H9 (cell line): ENCODE measurements around the gene KIF6. TPM values are rescaled to one million over a fixed set of nuclear protein-coding genes. Genes with fewer than 3 reads are reported as not detected.

Experiments
- DNase-seq: peaks from one replicate; pipeline ENCODE4 v3.0.0-alpha.2; 2017
- H2AFZ ChIP-seq: one replicate; pipeline ENCODE4 v1.6.1; 2013; ENCODE audit warnings: mild to moderate bottlenecking, low read length, control low read depth, moderate library complexity
- H2AK5ac ChIP-seq: 2 replicates; pipeline ENCODE4 v1.6.1; 2013; ENCODE audit warnings: low read length, control low read depth, mixed read lengths; ENCODE audit not compliant: insufficient read length
- H2BK120ac ChIP-seq: one replicate; pipeline ENCODE4 v1.6.1; 2013; ENCODE audit warnings: low read depth, mild to moderate bottlenecking, low read length, control low read depth, inconsistent platforms; ENCODE audit not compliant: poor library complexity, severe bottlenecking
- H2BK12ac ChIP-seq: 2 replicates; pipeline ENCODE4 v1.6.1; 2013; ENCODE audit warnings: low read length, control low read depth, mixed read lengths, low read depth; ENCODE audit not compliant: insufficient read length
- H2BK15ac ChIP-seq: 2 replicates; pipeline ENCODE4 v1.6.1; 2013; ENCODE audit warnings: low read depth, low read length, control low read depth
- H2BK20ac ChIP-seq: one replicate; pipeline ENCODE4 v1.6.1; 2013; ENCODE audit warnings: low read depth, mild to moderate bottlenecking, low read length, control low read depth, inconsistent platforms; ENCODE audit not compliant: poor library complexity, severe bottlenecking
- H2BK5ac ChIP-seq: 2 replicates; pipeline ENCODE4 v1.6.1; 2013; ENCODE audit warnings: low read length, control low read depth, mixed read lengths; ENCODE audit not compliant: insufficient read length
- H3K14ac ChIP-seq: 2 replicates; pipeline ENCODE4 v1.6.1; 2013; ENCODE audit warnings: low read length, control low read depth; ENCODE audit not compliant: insufficient read depth
- H3K18ac ChIP-seq: 2 replicates; pipeline ENCODE4 v1.6.1; 2013; ENCODE audit warnings: low read depth, mild to moderate bottlenecking, mixed read lengths, low read length, control low read depth; ENCODE audit not compliant: insufficient read length
- H3K23ac ChIP-seq: 2 replicates; pipeline ENCODE4 v1.6.1; 2013; ENCODE audit warnings: low read length, control low read depth, mixed read lengths, low read depth; ENCODE audit not compliant: insufficient read length
- H3K23me2 ChIP-seq: 2 replicates; pipeline ENCODE4 v1.6.1; 2013; ENCODE audit warnings: low read depth, mild to moderate bottlenecking, mixed read lengths, low read length, control low read depth; ENCODE audit not compliant: insufficient read length, poor library complexity, severe bottlenecking
- H3K27ac ChIP-seq: 2 replicates; pipeline ENCODE4 v1.5.1; 2013; ENCODE audit warnings: low read length, control low read depth, mixed read lengths, low read depth; ENCODE audit not compliant: insufficient read length
- H3K27me3 ChIP-seq: 2 replicates; pipeline ENCODE4 v1.6.1; 2013; ENCODE audit warnings: low read length, control low read depth, inconsistent platforms; ENCODE audit not compliant: insufficient read depth
- H3K4ac ChIP-seq: 2 replicates; pipeline ENCODE4 v1.6.1; 2013; ENCODE audit warnings: low read depth, mild to moderate bottlenecking, control low read depth, inconsistent platforms, low read length, moderate library complexity
- H3K4me1 ChIP-seq: 2 replicates; pipeline ENCODE4 v1.6.1; 2013; ENCODE audit warnings: low read length, control low read depth, inconsistent platforms; ENCODE audit not compliant: insufficient read depth
- H3K4me2 ChIP-seq: 2 replicates; pipeline ENCODE4 v1.6.1; 2013; ENCODE audit warnings: low read length, control low read depth, mixed read lengths; ENCODE audit not compliant: insufficient read length, insufficient read depth
- H3K56ac ChIP-seq: 2 replicates; pipeline ENCODE4 v1.6.1; 2013; ENCODE audit warnings: low read depth, mild to moderate bottlenecking, mixed read lengths, low read length, control low read depth; ENCODE audit not compliant: insufficient read length
- H3K79me1 ChIP-seq: 2 replicates; pipeline ENCODE4 v1.6.1; 2013; ENCODE audit warnings: low read depth, mild to moderate bottlenecking, moderate library complexity, low read length, control low read depth, inconsistent platforms; ENCODE audit not compliant: insufficient read depth, poor library complexity, severe bottlenecking
- H3K79me2 ChIP-seq: 2 replicates; pipeline ENCODE4 v1.6.1; 2013; ENCODE audit warnings: low read length, control low read depth, inconsistent platforms; ENCODE audit not compliant: insufficient read depth
- H3K9ac ChIP-seq: 2 replicates; pipeline ENCODE4 v1.6.1; 2013; ENCODE audit warnings: low read length, control low read depth, mixed read lengths; ENCODE audit not compliant: insufficient read length; ENCODE audit errors: extremely low read depth
- H3K9me3 ChIP-seq: one replicate; pipeline ENCODE4 v1.6.1; 2013; ENCODE audit warnings: low read depth, low read length, inconsistent platforms; ENCODE audit not compliant: control insufficient read depth
- H3T11ph ChIP-seq: one replicate; pipeline ENCODE4 v1.6.1; 2013; ENCODE audit warnings: mild to moderate bottlenecking, low read length, control low read depth, inconsistent platforms
- H4K20me1 ChIP-seq: one replicate; pipeline ENCODE4 v1.6.1; 2013; ENCODE audit not compliant: control insufficient read depth, insufficient read length, insufficient read depth
- H4K5ac ChIP-seq: 2 replicates; pipeline ENCODE4 v1.6.1; 2013; ENCODE audit warnings: low read depth, mild to moderate bottlenecking, mixed read lengths, low read length, control low read depth; ENCODE audit not compliant: insufficient read length
- H4K8ac ChIP-seq: replicated peaks from 2 replicates; pipeline ENCODE4 v1.6.1; 2013; ENCODE audit warnings: low read length, control low read depth, mixed read lengths, low read depth; ENCODE audit not compliant: insufficient read length
- H4K91ac ChIP-seq: 2 replicates; pipeline ENCODE4 v1.6.1; 2013; ENCODE audit warnings: low read depth, mild to moderate bottlenecking, moderate library complexity, mixed read lengths, low read length, control low read depth; ENCODE audit not compliant: insufficient read length
- H3K27ac Mint-ChIP-seq, 3 experiments: 2 replicates in 2 of 3; 3 replicates in 1 of 3; pipeline ENCODE4 v1.8.0; 2020 to 2021; ENCODE audit warnings: mixed read lengths in 3 of 3, mild to moderate bottlenecking in 1 of 3, moderate library complexity in 1 of 3
- H3K27me3 Mint-ChIP-seq: 2 replicates; pipeline ENCODE4 v1.8.0; 2021; ENCODE audit warnings: low read depth, mild to moderate bottlenecking, moderate library complexity, mixed read lengths
- H3K36me3 Mint-ChIP-seq, 3 experiments: 2 replicates in 2 of 3; 3 replicates in 1 of 3; pipeline ENCODE4 v1.8.0; 2020 to 2021; ENCODE audit warnings: low read depth in 3 of 3, mixed read lengths in 3 of 3; ENCODE audit not compliant: insufficient read depth in 1 of 3
- H3K4me1 Mint-ChIP-seq, 2 experiments: 2 replicates each; pipeline ENCODE4 v1.8.0; 2020; ENCODE audit warnings: mixed read lengths in 2 of 2
- H3K4me3 Mint-ChIP-seq, 2 experiments: 2 replicates in 1 of 2; 3 replicates in 1 of 2; pipeline ENCODE4 v1.8.0; 2020 to 2021; ENCODE audit warnings: mild to moderate bottlenecking in 2 of 2, mixed read lengths in 2 of 2, moderate library complexity in 1 of 2
- H3K9me3 Mint-ChIP-seq, 2 experiments: 2 replicates in 1 of 2; 3 replicates in 1 of 2; pipeline ENCODE4 v1.8.0; 2020; ENCODE audit warnings: mild to moderate bottlenecking in 2 of 2, mixed read lengths in 2 of 2, moderate library complexity in 1 of 2
- WGBS: extraction: QIAGEN DNeasy Blood & Tissue Kit; methylation state at CpG from one replicate; pipeline ENCODE4 v1.1.7; 2013; ENCODE audit warnings: missing lambda C conversion rate, low lambda C conversion rate, mixed read lengths; ENCODE audit not compliant: insufficient read length; ENCODE audit errors: extremely low coverage; 5-methylcytosine and 5-hydroxymethylcytosine counted together
- total RNA-seq: library from RNA; stranded (reverse); gene quantifications from 2 replicates; pipeline ENCODE4 v1.2.1, GENCODE V29; 2021
- TF ChIP-seq, protein P1 (sequence below): fragments of 200-600 bp; sonication (generic); conservative IDR thresholded peaks from 3 replicates; pipeline ENCODE4 v1.8.0; 2021; ENCODE audit warnings: antibody characterized with exemption, mild to moderate bottlenecking

Gene KIF6
- total RNA-seq, 1 experiment from 2014 or later = 0.63 TPM

DNA sequence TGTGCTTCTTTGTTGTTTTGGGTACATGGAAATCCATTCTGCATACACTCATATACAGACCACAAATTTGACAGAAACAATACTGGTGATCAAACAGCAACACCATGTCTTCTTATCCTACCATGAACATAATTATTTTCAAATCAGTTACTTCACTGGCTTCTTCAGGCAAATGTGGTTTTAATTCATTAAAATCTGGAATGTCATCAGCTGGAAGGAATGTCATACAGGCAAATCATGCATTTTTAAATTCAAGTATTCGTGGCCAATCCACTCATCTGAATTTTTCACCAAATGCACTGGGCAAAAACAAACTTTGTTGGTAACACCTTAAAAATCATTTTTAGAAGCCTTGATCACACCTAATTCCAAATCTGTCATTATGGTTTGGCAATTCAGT lies 59.3 kb downstream of the KIF6 start:
- H3K4me3 Mint-ChIP-seq = no peak overlapping the region
- H2BK5ac ChIP-seq = no peak overlapping the region
- no peaks in the 10 kb centered on the region for H3K23me2 ChIP-seq
- H3K14ac ChIP-seq = no peak overlapping the region
- no peak overlapping the region for H3K27ac ChIP-seq
- no peak overlapping the region for H2AK5ac ChIP-seq
- no peak overlapping the region for H3K4me2 ChIP-seq
- H4K8ac ChIP-seq = no peak overlapping the region
- no peaks in the 10 kb centered on the region for H3K36me3 Mint-ChIP-seq
- H4K5ac ChIP-seq = no peak overlapping the region
- H3K18ac ChIP-seq = no peak overlapping the region
- no peak overlapping the region for H2BK120ac ChIP-seq
- no peak overlapping the region for H3K56ac ChIP-seq
- no peak overlapping the region for H3K9ac ChIP-seq
- H3K79me1 ChIP-seq = no peaks in the 10 kb centered on the region
- H3K27me3 Mint-ChIP-seq = no peaks in the 10 kb centered on the region
- H2BK15ac ChIP-seq = no peak overlapping the region
- H3K4me1 ChIP-seq = peaks cover 4% of the 10 kb centered on the region; the same call in 1 of the 2 replicates
- no peak overlapping the region for H2AFZ ChIP-seq
- H3K9me3 Mint-ChIP-seq = no peaks in the 10 kb centered on the region
- H3K27ac Mint-ChIP-seq = no peak overlapping the region
- WGBS = no CpG with 5 or more reads among the region's 1 CpG
- H3T11ph ChIP-seq = no peak overlapping the region
- TF ChIP-seq, protein P1, sequence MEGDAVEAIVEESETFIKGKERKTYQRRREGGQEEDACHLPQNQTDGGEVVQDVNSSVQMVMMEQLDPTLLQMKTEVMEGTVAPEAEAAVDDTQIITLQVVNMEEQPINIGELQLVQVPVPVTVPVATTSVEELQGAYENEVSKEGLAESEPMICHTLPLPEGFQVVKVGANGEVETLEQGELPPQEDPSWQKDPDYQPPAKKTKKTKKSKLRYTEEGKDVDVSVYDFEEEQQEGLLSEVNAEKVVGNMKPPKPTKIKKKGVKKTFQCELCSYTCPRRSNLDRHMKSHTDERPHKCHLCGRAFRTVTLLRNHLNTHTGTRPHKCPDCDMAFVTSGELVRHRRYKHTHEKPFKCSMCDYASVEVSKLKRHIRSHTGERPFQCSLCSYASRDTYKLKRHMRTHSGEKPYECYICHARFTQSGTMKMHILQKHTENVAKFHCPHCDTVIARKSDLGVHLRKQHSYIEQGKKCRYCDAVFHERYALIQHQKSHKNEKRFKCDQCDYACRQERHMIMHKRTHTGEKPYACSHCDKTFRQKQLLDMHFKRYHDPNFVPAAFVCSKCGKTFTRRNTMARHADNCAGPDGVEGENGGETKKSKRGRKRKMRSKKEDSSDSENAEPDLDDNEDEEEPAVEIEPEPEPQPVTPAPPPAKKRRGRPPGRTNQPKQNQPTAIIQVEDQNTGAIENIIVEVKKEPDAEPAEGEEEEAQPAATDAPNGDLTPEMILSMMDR = no peak
- H3K23ac ChIP-seq = no peak overlapping the region
- no peaks in the 10 kb centered on the region for H3K9me3 ChIP-seq
- H4K91ac ChIP-seq = no peak overlapping the region
- H3K4ac ChIP-seq = no peak overlapping the region
- no peak overlapping the region for H2BK20ac ChIP-seq
- H3K79me2 ChIP-seq = no peaks in the 10 kb centered on the region
- DNase-seq = no peak
- no peaks in the 10 kb centered on the region for H3K27me3 ChIP-seq
- peaks cover 19 to 23% of the 10 kb centered on the region in 2 experiments for H3K4me1 Mint-ChIP-seq
- no peaks in the 10 kb centered on the region for H4K20me1 ChIP-seq
- no peak overlapping the region for H2BK12ac ChIP-seq
